MCF 10A (cell line): ENCODE measurements around the gene MBD3L5. TPM values are rescaled to one million over a fixed set of nuclear protein-coding genes. Genes with fewer than 3 reads are reported as not detected.
A peak's percentile ranks its signal among the peaks of the same experiment; 100 is the strongest.

Experiments
- BruUV-seq: library from RNA; stranded (reverse); fragments of 400-500 nt; replicated peaks from 2 replicates; lab custom pipeline; 2021; lab: Mats Ljungman, UMichigan
- CTCF ChIA-PET: fragments of 300-600 bp; sonication (Branson Sonifier 250); formaldehyde crosslinking; extraction: SDS; loops from one replicate; lab custom pipeline; 2021; ENCODE audit warnings: antibody characterized with exemption, inconsistent platforms; lab: Yijun Ruan, JAX
- POLR2A ChIA-PET: fragments of 300-600, 350-650 bp; sonication (Branson Sonifier 250); formaldehyde crosslinking; extraction: SDS; loops from one replicate; lab custom pipeline; 2020; ENCODE audit warnings: antibody characterized with exemption, inconsistent platforms; lab: Yijun Ruan, JAX
- DNase-seq: peaks from one replicate; pipeline ENCODE4 v3.0.0-alpha.2; 2018; ENCODE audit not compliant: unreplicated experiment
- H3K27ac Mint-ChIP-seq: one replicate; pipeline ENCODE4 v1.8.0; 2022; ENCODE audit warnings: mild to moderate bottlenecking, low read depth, mixed read lengths; ENCODE audit not compliant: unreplicated experiment
- H3K27me3 Mint-ChIP-seq: one replicate; pipeline ENCODE4 v1.8.0; 2022; ENCODE audit warnings: mixed read lengths; ENCODE audit not compliant: insufficient read depth, unreplicated experiment
- H3K36me3 Mint-ChIP-seq: one replicate; pipeline ENCODE4 v1.8.0; 2022; ENCODE audit warnings: mild to moderate bottlenecking, moderate library complexity, mixed read lengths; ENCODE audit not compliant: insufficient read depth, unreplicated experiment
- H3K4me1 Mint-ChIP-seq: one replicate; pipeline ENCODE4 v1.8.0; 2022; ENCODE audit warnings: mixed read lengths; ENCODE audit not compliant: insufficient read depth, unreplicated experiment
- H3K4me3 Mint-ChIP-seq: one replicate; pipeline ENCODE4 v1.8.0; 2022; ENCODE audit warnings: mild to moderate bottlenecking, moderate library complexity, mixed read lengths; ENCODE audit not compliant: unreplicated experiment
- H3K9me3 Mint-ChIP-seq: one replicate; pipeline ENCODE4 v1.8.0; 2022; ENCODE audit warnings: mixed read lengths; ENCODE audit not compliant: unreplicated experiment
- CTCF ChIP-seq: fragments of 200-600 bp; IDR thresholded peaks from one replicate; pipeline ENCODE4 v1.8.0; 2022; ENCODE audit warnings: antibody characterized with exemption, mild to moderate bottlenecking; ENCODE audit not compliant: unreplicated experiment
- intact Hi-C: fragments of 100-400 bp; cut with micrococcal nuclease; formaldehyde crosslinking; loops from 2 replicates; pipeline ENCODE4 v1.14.1; 2022
- total RNA-seq: library from RNA; stranded (reverse); gene quantifications from 2 replicates; pipeline ENCODE4 v1.2.3, GENCODE V29; 2022

The MBD3L5 gene
- total RNA-seq, 1 experiment from 2014 or later, result not detected

- Mint-ChIP-seq H3K27ac (peak overlapping the region; percentile 90), H3K27me3 (no peaks in the 10 kb centered on the region), H3K36me3 (peaks cover 47% of the 10 kb centered on the region), H3K4me3 (peak overlapping the region; percentile 85), H3K4me1 (peaks cover 10% of the 10 kb centered on the region), H3K9me3 (no peaks in the 10 kb centered on the region)
- DNase-seq, result no peak
- TF ChIP-seq CTCF, result no peak
- POLR2A ChIA-PET, result interaction anchor here (0.5 to 2.8 kb wide), 13 partner anchors 12 to 1321 kb away, joined by 3 to 13 read pairs (median 3); partner anchors contain the start of gene INSR
- CTCF ChIA-PET, result interaction anchor here (0.5 to 0.8 kb wide), 2 partner anchors 141 to 1022 kb away, joined by 3 to 6 read pairs; no protein-coding TSS in a partner anchor
- BruUV-seq, result no TSS peak
- intact Hi-C loops, result no loop called here
Measured at GRCh38 chr19:7068599-7068998, 38.2 kb downstream of the MBD3L5 start.

GRCh38 chr19:7069042-7069903, 38.9 kb downstream of the MBD3L5 start, which contains the start of gene ZNF557:
Gene ZNF557, plus strand, starts transcription at chr19:7069703. Its CDS starts 5,372 bp downstream, at chr19:7075075.
- no peaks in the 10 kb centered on the region for H3K27me3 Mint-ChIP-seq
- peaks cover 10% of the 10 kb centered on the region for H3K4me1 Mint-ChIP-seq
- BruUV-seq, result no TSS peak
- H3K36me3 Mint-ChIP-seq, result peaks cover 54% of the 10 kb centered on the region
- CTCF ChIA-PET, result interaction anchor here (0.5 to 0.8 kb wide), 6 partner anchors 57 to 1023 kb away, joined by 3 to 6 read pairs (median 3); no protein-coding TSS in a partner anchor
- H3K9me3 Mint-ChIP-seq, result no peaks in the 10 kb centered on the region
- H3K27ac Mint-ChIP-seq, result peak within 1 kb of the TSS; percentile 90
- no peak for TF ChIP-seq CTCF
- DNase-seq, result peak; percentile 98
- POLR2A ChIA-PET, result interaction anchor here (0.6 to 2.8 kb wide), 20 partner anchors 9 to 1320 kb away, joined by 3 to 13 read pairs (median 3); partner anchors contain the start of genes INSR, PET100, SNAPC2 and XAB2
- peak within 1 kb of the TSS; percentile 85 for H3K4me3 Mint-ChIP-seq
- intact Hi-C loops, result no loop called here

DNA sequence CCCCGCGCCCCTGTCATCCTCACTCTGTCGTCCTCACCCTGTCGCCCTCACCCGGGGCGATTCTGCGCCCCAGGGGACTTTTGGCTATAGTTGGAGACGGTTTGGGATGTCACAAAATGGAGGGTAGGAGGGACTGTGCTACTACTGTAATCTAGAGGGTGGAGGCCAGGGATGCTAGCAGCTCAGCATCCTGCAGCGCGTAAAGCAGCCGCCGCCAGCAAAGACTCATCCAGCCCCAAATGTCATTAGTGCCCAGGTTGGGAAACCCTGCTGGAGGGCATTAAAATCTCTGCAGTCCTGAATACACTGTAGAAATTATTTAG, 39.5 kb downstream of the MBD3L5 start:
- intact Hi-C loops, result no loop called here
- POLR2A ChIA-PET, result interaction anchor here (0.8 to 2.8 kb wide), 14 partner anchors 8 to 850 kb away, joined by 3 to 13 read pairs (median 4); partner anchors contain the start of genes INSR, PET100, SNAPC2 and XAB2
- peaks cover 60% of the 10 kb centered on the region for H3K36me3 Mint-ChIP-seq
- BruUV-seq, result no TSS peak
- H3K9me3 Mint-ChIP-seq, result no peaks in the 10 kb centered on the region
- peak overlapping the region; percentile 85 for H3K4me3 Mint-ChIP-seq
- no peaks in the 10 kb centered on the region for H3K27me3 Mint-ChIP-seq
- CTCF ChIA-PET, result interaction anchor here (0.5 to 0.8 kb wide), 4 partner anchors 58 to 634 kb away, joined by 3 read pairs; no protein-coding TSS in a partner anchor
- H3K4me1 Mint-ChIP-seq, result peaks cover 10% of the 10 kb centered on the region
- DNase-seq, result no peak
- no peak for TF ChIP-seq CTCF
- H3K27ac Mint-ChIP-seq, result peak overlapping the region; percentile 90

GRCh38 chr19:7072541-7072940, 42.2 kb downstream of the MBD3L5 start:
- no TSS peak for BruUV-seq
- no peak overlapping the region for H3K4me3 Mint-ChIP-seq
- no peaks in the 10 kb centered on the region for H3K9me3 Mint-ChIP-seq
- no peak for DNase-seq
- ChIA-PET CTCF (no interaction called here), POLR2A (interaction anchor here (0.9 kb wide), 1 partner anchor 27 kb away, joined by 3 read pairs; no protein-coding TSS in a partner anchor)
- no peak for TF ChIP-seq CTCF
- H3K27me3 Mint-ChIP-seq, result no peaks in the 10 kb centered on the region
- peaks cover 87% of the 10 kb centered on the region for H3K36me3 Mint-ChIP-seq
- H3K4me1 Mint-ChIP-seq, result peaks cover 10% of the 10 kb centered on the region
- H3K27ac Mint-ChIP-seq, result no peak overlapping the region
- intact Hi-C loops, result no loop called here
